Measurements from ENCODE around the gene FAM181A. TPM values are rescaled to one million over a fixed set of nuclear protein-coding genes. Genes with fewer than 3 reads are reported as not detected.
A peak's percentile ranks its signal among the peaks of the same experiment; 100 is the strongest.

Gene FAM181A
- total and polyA plus RNA-seq, 4 donors = 1.9 to 4.0 (median 3.3) TPM

DNA sequence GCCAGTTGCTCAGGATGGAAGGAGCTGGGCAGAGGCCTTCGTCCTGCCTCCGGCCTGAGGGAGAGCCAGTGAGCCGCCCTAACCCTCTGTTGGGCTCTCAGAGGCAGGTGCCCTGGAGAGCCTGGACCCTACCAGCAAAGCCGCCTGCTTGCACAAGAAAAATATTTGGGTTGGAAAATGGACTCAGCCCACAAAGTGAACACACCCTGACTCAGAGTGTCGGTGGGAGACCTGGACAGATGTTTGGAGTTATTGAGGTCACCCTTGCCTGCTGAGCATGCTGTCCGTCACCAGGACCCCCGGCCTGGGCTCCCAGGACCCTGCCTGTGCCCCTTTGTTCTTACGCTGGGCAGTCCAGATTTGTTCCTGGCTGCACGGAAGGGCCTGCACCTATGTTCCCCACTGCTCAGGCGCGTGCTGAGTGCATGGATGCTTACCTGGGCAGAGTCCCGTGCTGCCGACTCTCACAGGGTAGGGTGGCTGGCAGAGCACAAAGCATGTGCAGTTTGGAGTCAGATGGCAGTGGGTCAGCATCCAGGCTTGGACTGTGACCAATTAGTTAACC, 22.4 kb downstream of the FAM181A start:
- TF ChIP-seq, protein P1, sequence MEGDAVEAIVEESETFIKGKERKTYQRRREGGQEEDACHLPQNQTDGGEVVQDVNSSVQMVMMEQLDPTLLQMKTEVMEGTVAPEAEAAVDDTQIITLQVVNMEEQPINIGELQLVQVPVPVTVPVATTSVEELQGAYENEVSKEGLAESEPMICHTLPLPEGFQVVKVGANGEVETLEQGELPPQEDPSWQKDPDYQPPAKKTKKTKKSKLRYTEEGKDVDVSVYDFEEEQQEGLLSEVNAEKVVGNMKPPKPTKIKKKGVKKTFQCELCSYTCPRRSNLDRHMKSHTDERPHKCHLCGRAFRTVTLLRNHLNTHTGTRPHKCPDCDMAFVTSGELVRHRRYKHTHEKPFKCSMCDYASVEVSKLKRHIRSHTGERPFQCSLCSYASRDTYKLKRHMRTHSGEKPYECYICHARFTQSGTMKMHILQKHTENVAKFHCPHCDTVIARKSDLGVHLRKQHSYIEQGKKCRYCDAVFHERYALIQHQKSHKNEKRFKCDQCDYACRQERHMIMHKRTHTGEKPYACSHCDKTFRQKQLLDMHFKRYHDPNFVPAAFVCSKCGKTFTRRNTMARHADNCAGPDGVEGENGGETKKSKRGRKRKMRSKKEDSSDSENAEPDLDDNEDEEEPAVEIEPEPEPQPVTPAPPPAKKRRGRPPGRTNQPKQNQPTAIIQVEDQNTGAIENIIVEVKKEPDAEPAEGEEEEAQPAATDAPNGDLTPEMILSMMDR (IDR thresholded peaks at IDR 0.05; ENCODE audit: control extremely low read depth, extremely low read depth) = no peak
- H3K4me3 ChIP-seq = no peak overlapping the region
- no peaks in the 10 kb centered on the region for H3K9me3 ChIP-seq (ENCODE audit: control insufficient read depth in 4 of 4, insufficient read depth in 3 of 4, low read length in 3 of 4)
- no peak for DNase-seq
- no peak overlapping the region for H3K9ac ChIP-seq (ENCODE audit: insufficient read depth in 1 of 2, low read length in 2 of 2)
- peaks cover 0 to 5% (median 0%) of the 10 kb centered on the region in 5 donors for H3K4me1 ChIP-seq (ENCODE audit: control insufficient read depth in 5 of 5, insufficient read depth in 5 of 5, low read length in 5 of 5)
- no peaks in the 10 kb centered on the region for H3K36me3 ChIP-seq (ENCODE audit: control insufficient read depth in 4 of 4, insufficient read depth in 4 of 4, low read length in 4 of 4)
- H3K27ac ChIP-seq (ENCODE audit: low read depth in 1 of 2, low read length in 1 of 2) = no peak overlapping the region
- no peak for ATAC-seq (ENCODE audit: insufficient read depth, low FRiP score)
- 91% methylated on average over 13 of the region's 13 CpGs for WGBS, 2 donors
- peaks cover 0 to 4% (median 0%) of the 10 kb centered on the region in 3 donors for H3K27me3 ChIP-seq (ENCODE audit: control insufficient read depth in 3 of 3, insufficient read depth in 3 of 3, low read length in 2 of 3)

DNA sequence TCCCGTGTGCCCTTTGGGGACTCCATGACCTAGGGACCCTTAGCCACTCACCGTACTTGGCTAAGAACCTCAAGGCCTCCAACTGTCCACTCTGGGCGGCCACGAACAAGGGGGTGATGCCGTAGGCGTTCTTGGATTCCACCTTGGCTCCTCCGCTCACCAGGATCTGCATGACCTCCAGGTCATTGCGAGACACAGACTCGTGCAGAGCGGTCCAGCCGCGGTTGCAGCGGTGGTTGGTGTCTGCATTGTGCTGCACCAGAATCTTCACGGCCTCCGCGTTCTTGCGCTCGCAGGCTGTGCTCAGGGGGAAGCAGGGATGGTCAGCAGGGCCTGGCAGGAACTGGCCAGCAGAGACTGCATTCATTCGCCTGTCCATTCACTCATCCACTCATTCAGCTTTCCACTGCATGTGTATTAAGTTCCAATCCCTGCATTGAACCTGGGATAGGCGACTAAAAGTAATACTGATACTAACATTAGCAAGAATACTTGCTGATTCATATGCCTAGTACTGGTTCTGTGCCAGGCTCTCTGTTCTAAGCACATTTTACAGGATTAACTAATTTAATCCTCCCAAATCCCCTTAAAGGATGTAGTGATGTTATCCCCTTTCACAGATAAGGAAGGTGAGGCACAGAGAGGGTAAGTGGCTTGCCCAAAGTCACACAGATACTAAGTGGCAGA, 23.9 kb downstream of the FAM181A start:
- ATAC-seq (ENCODE audit: insufficient read depth, low FRiP score) (no peak), DNase-seq (no peak)
- no peaks in the 10 kb centered on the region for H3K9me3 ChIP-seq (ENCODE audit: control insufficient read depth in 4 of 4, insufficient read depth in 3 of 4, low read length in 3 of 4)
- TF ChIP-seq, protein P1 (IDR thresholded peaks at IDR 0.05; ENCODE audit: control extremely low read depth, extremely low read depth) = no peak
- WGBS, 2 donors = 81 to 85% methylated on average over 20 of the region's 20 CpGs
- no peaks in the 10 kb centered on the region for H3K36me3 ChIP-seq (ENCODE audit: control insufficient read depth in 4 of 4, insufficient read depth in 4 of 4, low read length in 4 of 4)
- H3K9ac ChIP-seq (ENCODE audit: insufficient read depth in 1 of 2, low read length in 2 of 2) = no peak overlapping the region
- peaks cover 0 to 12% (median 6%) of the 10 kb centered on the region in 5 donors for H3K4me1 ChIP-seq (ENCODE audit: control insufficient read depth in 5 of 5, insufficient read depth in 5 of 5, low read length in 5 of 5)
- no peak overlapping the region for H3K4me3 ChIP-seq
- H3K27ac ChIP-seq (ENCODE audit: low read depth in 1 of 2, low read length in 1 of 2) = no peak overlapping the region
- H3K27me3 ChIP-seq (ENCODE audit: control insufficient read depth in 3 of 3, insufficient read depth in 3 of 3, low read length in 2 of 3) = peaks cover 0 to 3% (median 0%) of the 10 kb centered on the region in 3 donors

GRCh38 chr14:93951635-93952540, 24.7 kb downstream of the FAM181A start:
- Histone ChIP-seq H3K36me3 (ENCODE audit: control insufficient read depth in 4 of 4, insufficient read depth in 4 of 4, low read length in 4 of 4) (no peaks in the 10 kb centered on the region), H3K4me3 (no peak overlapping the region), H3K9me3 (ENCODE audit: control insufficient read depth in 4 of 4, insufficient read depth in 3 of 4, low read length in 3 of 4) (no peaks in the 10 kb centered on the region), H3K27ac (ENCODE audit: low read depth in 1 of 2, low read length in 1 of 2) (peak overlapping the region in 1 of 2 donors; percentile 12), H3K4me1 (ENCODE audit: control insufficient read depth in 5 of 5, insufficient read depth in 5 of 5, low read length in 5 of 5) (peaks cover 0 to 18% (median 8%) of the 10 kb centered on the region in 5 donors), H3K9ac (ENCODE audit: insufficient read depth in 1 of 2, low read length in 2 of 2) (no peak overlapping the region), H3K27me3 (ENCODE audit: control insufficient read depth in 3 of 3, insufficient read depth in 3 of 3, low read length in 2 of 3) (no peaks in the 10 kb centered on the region)
- ATAC-seq (ENCODE audit: insufficient read depth, low FRiP score) (no peak), DNase-seq (no peak)
- WGBS, 2 donors = 62 to 66% methylated on average over 7 of the region's 7 CpGs
- TF ChIP-seq, protein P1 (IDR thresholded peaks at IDR 0.05; ENCODE audit: control extremely low read depth, extremely low read depth) = no peak
